Psoas muscle (tissue), 8 donors: ENCODE measurements around the gene ZNF607. TPM values are rescaled to one million over a fixed set of nuclear protein-coding genes. Genes with fewer than 3 reads are reported as not detected.
"Not testable (repeated sequence)": the region's sequence is repeated elsewhere in the genome, so short reads cannot be mapped to it uniquely, and the experiment has no call there.

Experiments used
- ATAC-seq, 4 donors: fragments of 200-7000 bp; cut with Tn5 transposase; one replicate each; pipeline ENCODE4 v1.9.1; 2020; ENCODE audit warnings: moderate library complexity in 3 of 4, mild to moderate bottlenecking in 2 of 4
- DNase-seq, 2 donors: peaks; one replicate each; pipeline ENCODE4 v3.0.0-alpha.2; 2020
- H3K27ac ChIP-seq: fragments of 200-600 bp; one replicate; pipeline ENCODE4 v1.8.0; 2022
- H3K27me3 ChIP-seq, 3 donors: fragments of 200-600 bp in 1 of 3; one replicate each; pipeline versions ENCODE4 v1.6.1 to v1.8.0; 2013 to 2022; ENCODE audit warnings: low read length in 2 of 3, mild to moderate bottlenecking in 2 of 3, moderate library complexity in 1 of 3; ENCODE audit not compliant: insufficient read depth in 3 of 3
- H3K36me3 ChIP-seq, 2 donors: fragments of 200-600 bp in 1 of 2; one replicate each; pipeline versions ENCODE4 v1.6.1 to v1.8.0; 2013 to 2022; ENCODE audit warnings: low read depth in 1 of 2, mild to moderate bottlenecking in 1 of 2, moderate library complexity in 1 of 2; ENCODE audit not compliant: insufficient read depth in 1 of 2
- H3K4me1 ChIP-seq: fragments of 200-600 bp; one replicate; pipeline ENCODE4 v1.8.0; 2022
- H3K4me3 ChIP-seq: fragments of 200-600 bp; one replicate; pipeline ENCODE4 v1.8.0; 2022; ENCODE audit warnings: mild to moderate bottlenecking
- H3K9me3 ChIP-seq: fragments of 200-600 bp; one replicate; pipeline ENCODE4 v1.8.0; 2022
- CTCF ChIP-seq: fragments of 200-600 bp; IDR thresholded peaks from one replicate; pipeline ENCODE4 v1.8.0; 2022; ENCODE audit warnings: antibody characterized with exemption
- WGBS, 3 donors: extraction: QIAGEN DNeasy Blood & Tissue Kit; methylation state at CpG; one replicate each; pipeline versions ENCODE4 v1.1.6 to v1.1.7; 2013; 5-methylcytosine and 5-hydroxymethylcytosine counted together
- intact Hi-C, 2 donors: fragments of 100-400 bp; cut with DNase I; formaldehyde crosslinking; loops; one replicate each; pipeline versions ENCODE4 v1.11.0 to v1.14.2; 2022
- polyA plus RNA-seq, 3 donors: library from polyadenylated mRNA; stranded (reverse); fragments of 200-250 nt; gene quantifications; one replicate each; pipeline ENCODE4 v1.2.3, GENCODE V29; 2013
- total RNA-seq, 4 donors: library from RNA; stranded (reverse); fragmentation: NEBNext Ultra II Directional in 2 of 4; extraction: Animal tissue kit (Norgen Biotek cat#: 25700) in 2 of 4; gene quantifications; one replicate each; pipeline versions ENCODE4 v1.2.1 to v1.2.4, GENCODE V29; 2021 to 2023
- donor health status: healthy with polysubstance abuse.
- donor health status: DM: no; HTN: no; CAD: no; lungs with moderate emphysema.
- donor health status: Bipolar disorder and iron deficiency.
- donor health status: healthy.
- donor health status: DM: yes; HTN: yes; CAD: no.
- donor health status: DM: no; HTN: no; CAD: no.
- donor health status: DM: no; HTN: no; CAD: no.
- donor health status: DM: yes; HTN: yes; CAD: no.

Gene ZNF607
- total and polyA plus RNA-seq, 7 donors, result 1.2 to 5.8 (median 1.5) TPM

GRCh38 chr19:37683520-37683919 lies 36.0 kb downstream of the ZNF607 start:
- intact Hi-C loops, result no loop called here
- Histone ChIP-seq H3K27ac (no peak overlapping the region), H3K27me3 (no peaks in the 10 kb centered on the region), H3K36me3 (peaks cover 4 to 28% of the 10 kb centered on the region in 2 donors), H3K4me3 (no peak overlapping the region), H3K9me3 (peaks cover 52% of the 10 kb centered on the region), H3K4me1 (no peaks in the 10 kb centered on the region)
- ATAC-seq (no peak), DNase-seq (no peak)
- TF ChIP-seq CTCF, result no peak
- WGBS, 3 donors, result 84 to 94% (median 88%) methylated on average over 3 of the region's 3 CpGs

- H3K9me3 ChIP-seq, result peaks cover 88% of the 10 kb centered on the region
- ATAC-seq (no peak), DNase-seq (no peak)
- no peak overlapping the region for H3K27ac ChIP-seq
- no peak overlapping the region for H3K4me3 ChIP-seq
- intact Hi-C loops, result no loop called here
- H3K36me3 ChIP-seq, result peaks cover 0 to 2% of the 10 kb centered on the region in 2 donors
- WGBS, 3 donors, result 90 to 94% (median 91%) methylated on average over 6 of the region's 6 CpGs
- TF ChIP-seq CTCF, result no peak
- no peaks in the 10 kb centered on the region for H3K27me3 ChIP-seq
- H3K4me1 ChIP-seq, result no peaks in the 10 kb centered on the region
Observed at GRCh38 chr19:37669450-37669914, 50.1 kb downstream of the ZNF607 start.

GRCh38 chr19:37657157-37657556 lies 62.4 kb downstream of the ZNF607 start:
- WGBS, 3 donors, result 91 to 94% (median 92%) methylated on average over 8 of the region's 8 CpGs
- peaks cover 15% of the 10 kb centered on the region for H3K4me1 ChIP-seq
- H3K4me3 ChIP-seq, H3K36me3 ChIP-seq, ATAC-seq, H3K27me3 ChIP-seq, H3K27ac ChIP-seq, H3K9me3 ChIP-seq, DNase-seq: not testable (repeated sequence)
- intact Hi-C loops, result loop anchor here (5.0 to 10.0 kb wide), 4 partner anchors 35 to 190 kb away; partner anchors contain the start of genes ZNF540 (in 2 of the 2), ZNF571 (in 2 of the 2), ZNF569 (in 1 of the 2) and ZNF570 (in 1 of the 2)

DNA sequence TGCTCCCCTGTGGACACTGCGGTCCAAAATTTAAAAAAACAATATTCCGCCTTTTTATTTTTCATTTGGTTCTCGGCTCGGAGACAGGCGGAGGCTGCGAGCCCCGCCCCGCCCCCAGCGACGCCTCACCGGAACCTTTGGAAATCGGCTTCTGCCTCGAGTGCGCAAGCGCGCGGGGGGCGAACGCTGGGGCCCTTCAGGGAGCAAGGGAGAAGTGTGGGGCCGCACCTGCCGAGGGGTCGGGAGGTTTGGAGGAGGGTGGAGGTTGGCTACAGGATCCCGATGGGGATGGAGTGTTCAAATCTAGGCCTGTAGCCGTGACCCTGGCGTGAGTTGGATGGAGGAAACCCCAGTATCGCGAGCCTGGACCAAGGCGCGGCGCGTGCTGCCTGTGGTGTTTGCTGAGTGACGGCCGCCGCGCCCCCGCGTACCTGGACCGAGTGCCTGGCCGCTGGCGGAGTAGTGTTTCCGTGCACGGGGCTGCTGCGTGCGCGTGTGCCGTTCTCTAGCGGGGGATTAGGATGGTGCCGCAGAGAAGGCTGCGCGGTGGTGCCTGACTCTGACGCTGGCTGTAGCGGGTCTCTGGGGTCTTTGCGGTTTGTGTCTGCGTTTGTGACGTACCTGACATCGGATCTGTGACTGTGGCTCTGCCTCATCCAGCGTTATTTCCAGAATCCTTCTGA lies 63.7 kb downstream of the ZNF607 start:
- 0% methylated on average over 51 to 57 of the region's 57 CpGs for WGBS, 3 donors
- peak overlapping the region; percentile 90 for H3K27ac ChIP-seq
- peaks cover 15% of the 10 kb centered on the region for H3K4me1 ChIP-seq
- intact Hi-C loops, result loop anchor here (5.0 to 10.0 kb wide), 4 partner anchors 36 to 189 kb away; partner anchors contain the start of genes ZNF540 (in 2 of the 2), ZNF571 (in 2 of the 2), ZNF569 (in 1 of the 2) and ZNF570 (in 1 of the 2)
- no peaks in the 10 kb centered on the region for H3K27me3 ChIP-seq
- H3K36me3 ChIP-seq, result no peaks in the 10 kb centered on the region
- H3K9me3 ChIP-seq, result no peaks in the 10 kb centered on the region
- DNase-seq (peak; percentile 87 to 92), ATAC-seq (peak; percentile 88 to 93 (median 90))
- H3K4me3 ChIP-seq, result peak overlapping the region; percentile 75
- TF ChIP-seq CTCF, result no peak

- no peak for TF ChIP-seq CTCF
- no peaks in the 10 kb centered on the region for H3K36me3 ChIP-seq
- peak within 1 kb of the TSS; percentile 90 for H3K27ac ChIP-seq
- H3K4me3 ChIP-seq, result peak within 1 kb of the TSS; percentile 75
- peaks cover 15% of the 10 kb centered on the region for H3K4me1 ChIP-seq
- H3K9me3 ChIP-seq, result no peaks in the 10 kb centered on the region
- WGBS, 3 donors, result 0 to 1% (median 1%) methylated on average over 31 to 34 of the region's 34 CpGs
- intact Hi-C loops, result loop anchor here (5.0 to 10.0 kb wide), 4 partner anchors 37 to 188 kb away; partner anchors contain the start of genes ZNF540 (in 2 of the 2), ZNF571 (in 2 of the 2), ZNF569 (in 1 of the 2) and ZNF570 (in 1 of the 2)
- DNase-seq (peak; percentile 88 to 95), ATAC-seq (peak; percentile 91 to 96 (median 94))
- H3K27me3 ChIP-seq, result no peaks in the 10 kb centered on the region
Observed at GRCh38 chr19:37655301-37655688, 64.3 kb downstream of the ZNF607 start, which contains the start of gene ZFP30. Gene ZFP30 (minus strand): TSS chr19:37655465. CDS start chr19:37647822, 7,643 bp downstream.
